Endothelial cell of umbilical vein (primary cell): Measurements from ENCODE around the gene PCDHGB2. TPM values are rescaled to one million over a fixed set of nuclear protein-coding genes. Genes with fewer than 3 reads are reported as not detected.
"Not testable (repeated sequence)": the region's sequence is repeated elsewhere in the genome, so short reads cannot be mapped to it uniquely, and the experiment has no call there.

Experiments
- BruUV-seq: library from RNA; stranded (reverse); fragments of 400-500 nt; replicated peaks from 2 replicates; lab custom pipeline; 2021; lab: Mats Ljungman, UMichigan
- CTCF ChIA-PET: fragments of 300-600, 350-600 bp; sonication (Branson Sonifier 250); formaldehyde crosslinking; loops from one replicate; lab custom pipeline; 2021; ENCODE audit warnings: antibody characterized with exemption, inconsistent platforms; lab: Charles Lee
- POLR2A ChIA-PET: fragments of 300-600, 350-600 bp; sonication (Branson Sonifier 250); formaldehyde crosslinking; loops from one replicate; lab custom pipeline; 2021; ENCODE audit warnings: antibody characterized with exemption, inconsistent platforms; lab: Charles Lee
- DNase-seq: peaks from one replicate; pipeline ENCODE4 v3.0.0-alpha.2; 2011; ENCODE audit warnings: low read depth, low spot score
- FAIRE-seq: peaks from 2 replicates; lab custom pipeline; 2011; peaks lifted over from hg19 to GRCh38; lab: Jason Lieb, UNC
- H2AFZ ChIP-seq: 2 replicates; pipeline ENCODE4 v1.6.0; 2012; ENCODE audit warnings: low read depth, low read length, control low read depth, inconsistent platforms
- H3K27ac ChIP-seq: 2 replicates; pipeline ENCODE4 v1.5.1; 2011; ENCODE audit warnings: low read depth, mild to moderate bottlenecking, control low read depth, low read length, moderate library complexity; ENCODE audit not compliant: insufficient read depth
- H3K27me3 ChIP-seq, 2 experiments: 2 replicates each; pipeline versions ENCODE4 v1.6.0 to v1.6.1; 2011; ENCODE audit warnings: low read length in 2 of 2, mixed read lengths in 1 of 2; ENCODE audit not compliant: control insufficient read depth in 2 of 2, insufficient read depth in 2 of 2
- H3K36me3 ChIP-seq, 2 experiments: 2 replicates in 1 of 2; 3 replicates in 1 of 2; pipeline ENCODE4 v1.5.1; 2011; ENCODE audit warnings: low read length in 2 of 2, mild to moderate bottlenecking in 1 of 2, moderate library complexity in 1 of 2; ENCODE audit not compliant: control insufficient read depth in 2 of 2, insufficient read depth in 2 of 2; ENCODE audit errors: extremely low read depth in 1 of 2
- H3K4me1 ChIP-seq: 3 replicates; pipeline ENCODE4 v1.5.1; 2011; ENCODE audit warnings: mild to moderate bottlenecking, low read length; ENCODE audit not compliant: control insufficient read depth, insufficient read depth; ENCODE audit errors: extremely low read depth
- H3K4me2 ChIP-seq: 2 replicates; pipeline ENCODE4 v1.6.1; 2011; ENCODE audit warnings: low read length, control low read depth, mixed read lengths; ENCODE audit not compliant: insufficient read depth
- H3K4me3 ChIP-seq, 3 experiments: fragments of 200-600 bp in 1 of 3; sonication (generic), shearing (Covaris generic) in 1 of 3; replicated peaks in 1 of 3; 2 replicates each; pipeline ENCODE4 v1.5.1; 2011 to 2016; ENCODE audit warnings: control low read depth in 3 of 3, low read length in 3 of 3, mild to moderate bottlenecking in 2 of 3, inconsistent platforms in 1 of 3, low read depth in 1 of 3, moderate library complexity in 1 of 3; ENCODE audit not compliant: insufficient read depth in 1 of 3
- H3K79me2 ChIP-seq: 2 replicates; pipeline ENCODE4 v1.6.0; 2012; ENCODE audit warnings: low read length, inconsistent platforms; ENCODE audit not compliant: control insufficient read depth, insufficient read depth
- H3K9ac ChIP-seq: replicated peaks from 2 replicates; pipeline ENCODE3; 2011; ENCODE audit warnings: low read length, control low read depth; ENCODE audit not compliant: insufficient read depth; ENCODE audit errors: extremely low read depth
- H3K9me1 ChIP-seq: replicated peaks from 3 replicates; pipeline ENCODE4 v1.6.0; 2011; ENCODE audit warnings: mild to moderate bottlenecking, low read length; ENCODE audit not compliant: control insufficient read depth, insufficient read depth; ENCODE audit errors: extremely low read depth
- H3K9me3 ChIP-seq: replicated peaks from 2 replicates; pipeline ENCODE4 v1.5.1; 2012; ENCODE audit warnings: low read length, inconsistent platforms; ENCODE audit not compliant: control insufficient read depth, insufficient read depth
- H4K20me1 ChIP-seq: replicated peaks from 2 replicates; pipeline ENCODE3; 2011; ENCODE audit warnings: mild to moderate bottlenecking, low read length; ENCODE audit not compliant: control insufficient read depth, insufficient read depth; ENCODE audit errors: extremely low read depth
- EZH2 ChIP-seq: IDR thresholded peaks from 2 replicates; pipeline ENCODE4 v1.6.1; 2012; ENCODE audit warnings: borderline replicate concordance, low read depth, mild to moderate bottlenecking, moderate library complexity, low read length, inconsistent platforms; ENCODE audit not compliant: severe bottlenecking
- dilution Hi-C: fragments of 300-500 bp; cut with MboI; formaldehyde crosslinking; loops from one replicate; pipeline ENCODE4 v1.15.0; 2019; ENCODE audit warnings: low sequenced_read_pairs; ENCODE audit not compliant: extremely low pct_ligation_motif_present
- intact Hi-C: fragments of 100-400 bp; cut with micrococcal nuclease; formaldehyde crosslinking; loops from one replicate; pipeline ENCODE4 v1.10.0; 2022
- polyA plus RNA-seq, 4 experiments: library from polyadenylated mRNA; depleted of rRNA in 3 of 4; stranded (reverse) in 3 of 4; unstranded in 1 of 4; fragments of >200 nt; gene quantifications; 2 replicates each; pipeline versions ENCODE4 v1.2.1 to v1.2.3, GENCODE V29; 2011 to 2012; ENCODE audit warnings: missing spikeins in 1 of 4
- total RNA-seq: library from RNA; stranded (reverse); gene quantifications from 2 replicates; pipeline ENCODE4 v1.2.3, GENCODE V29; 2021
- TF ChIP-seq, protein P1 (sequence below), 2 donors: IDR thresholded peaks; 1 replicate in 1 of 2; 2 replicates in 1 of 2; pipeline ENCODE4 v1.5.1; 2011; ENCODE audit warnings: low read length in 2 of 2, mild to moderate bottlenecking in 2 of 2, moderate library complexity in 2 of 2, control low read depth in 1 of 2, inconsistent platforms in 1 of 2, low read depth in 1 of 2; ENCODE audit not compliant: insufficient read depth in 1 of 2; ENCODE audit errors: extremely low read depth in 1 of 2

PCDHGB2 gene
- total and polyA plus RNA-seq, 2 donors (not counting 3 experiments of a cell fraction or from before 2014, with no cell fraction given) = 1.1 to 2.9 TPM

DNA sequence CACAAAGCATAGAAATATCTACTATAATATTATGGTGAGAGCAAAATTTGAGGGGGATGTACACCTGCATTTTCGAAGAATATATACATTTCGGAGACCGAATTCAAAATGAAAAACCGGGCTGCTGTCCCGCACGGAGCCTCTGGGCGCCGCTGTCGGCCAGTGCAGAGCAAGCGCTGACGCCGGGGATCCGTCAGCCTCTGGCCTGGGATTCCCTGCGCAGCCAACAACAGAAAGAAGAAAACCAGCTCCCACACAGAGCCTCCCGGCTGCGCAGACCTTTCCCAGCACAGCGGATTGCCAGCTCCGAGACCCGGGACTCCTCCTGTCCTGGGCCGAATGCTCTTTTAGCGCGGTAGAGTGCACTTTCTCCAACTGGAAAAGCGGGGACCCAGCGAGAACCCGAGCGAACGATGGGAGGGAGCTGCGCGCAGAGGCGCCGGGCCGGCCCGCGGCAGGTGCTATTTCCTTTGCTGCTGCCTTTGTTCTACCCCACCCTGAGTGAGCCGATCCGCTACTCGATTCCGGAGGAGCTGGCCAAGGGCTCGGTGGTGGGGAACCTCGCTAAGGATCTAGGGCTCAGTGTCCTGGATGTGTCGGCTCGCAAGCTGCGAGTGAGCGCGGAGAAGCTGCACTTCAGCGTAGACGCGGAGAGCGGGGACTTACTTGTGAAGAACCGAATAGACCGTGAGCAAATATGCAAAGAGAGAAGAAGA lies 48.2 kb downstream of the PCDHGB2 start, which contains the start of gene PCDHGB6:
PCDHGB6 (plus strand) TSS at position 232 of the 716 bp plus-strand sequence; CDS start at position 414, 182 bp downstream.
- H3K79me2 ChIP-seq, H3K9me3 ChIP-seq, H4K20me1 ChIP-seq, intact Hi-C loops, H3K9ac ChIP-seq, H3K4me1 ChIP-seq, H3K36me3 ChIP-seq, H3K9me1 ChIP-seq, POLR2A ChIA-PET, H3K27ac ChIP-seq, dilution Hi-C loops: not testable (repeated sequence)
- Histone ChIP-seq H3K4me3 (peak within 1 kb of the TSS in 2 of 3 experiments; percentile 25 to 32), H3K4me2 (peak within 1 kb of the TSS; percentile 66), H2AFZ (peak within 1 kb of the TSS; percentile 50), H3K27me3 (peaks cover 53 to 80% of the 10 kb centered on the region in 2 experiments)
- peak; percentile 26 for TF ChIP-seq EZH2
- TF ChIP-seq, protein P1, sequence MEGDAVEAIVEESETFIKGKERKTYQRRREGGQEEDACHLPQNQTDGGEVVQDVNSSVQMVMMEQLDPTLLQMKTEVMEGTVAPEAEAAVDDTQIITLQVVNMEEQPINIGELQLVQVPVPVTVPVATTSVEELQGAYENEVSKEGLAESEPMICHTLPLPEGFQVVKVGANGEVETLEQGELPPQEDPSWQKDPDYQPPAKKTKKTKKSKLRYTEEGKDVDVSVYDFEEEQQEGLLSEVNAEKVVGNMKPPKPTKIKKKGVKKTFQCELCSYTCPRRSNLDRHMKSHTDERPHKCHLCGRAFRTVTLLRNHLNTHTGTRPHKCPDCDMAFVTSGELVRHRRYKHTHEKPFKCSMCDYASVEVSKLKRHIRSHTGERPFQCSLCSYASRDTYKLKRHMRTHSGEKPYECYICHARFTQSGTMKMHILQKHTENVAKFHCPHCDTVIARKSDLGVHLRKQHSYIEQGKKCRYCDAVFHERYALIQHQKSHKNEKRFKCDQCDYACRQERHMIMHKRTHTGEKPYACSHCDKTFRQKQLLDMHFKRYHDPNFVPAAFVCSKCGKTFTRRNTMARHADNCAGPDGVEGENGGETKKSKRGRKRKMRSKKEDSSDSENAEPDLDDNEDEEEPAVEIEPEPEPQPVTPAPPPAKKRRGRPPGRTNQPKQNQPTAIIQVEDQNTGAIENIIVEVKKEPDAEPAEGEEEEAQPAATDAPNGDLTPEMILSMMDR (IDR thresholded peaks at IDR 0.05; ENCODE audit: extremely low read depth in 1 of 2, insufficient read depth in 1 of 2, low read depth in 1 of 2, low read length in 2 of 2) = peak; percentile 72 to 74
- DNase-seq (peak; percentile 39), FAIRE-seq (peak; percentile 73)
- CTCF ChIA-PET = interaction anchor here (0.6 to 4.3 kb wide), 26 partner anchors 10 to 160 kb away, joined by 3 to 58 read pairs (median 4); partner anchors contain the start of genes PCDHGA1, PCDHGA11, PCDHGA12 and PCDHGA4
- TSS peak; percentile 18 for BruUV-seq
